Gastroesophageal sphincter (tissue), 3 donors: ENCODE results near the gene PRKG1.

ENCODE experiments used
- POLR2AphosphoS5 ChIP-seq: sonication (generic); formaldehyde crosslinking; IDR thresholded peaks from one replicate; pipeline ENCODE4 v1.6.1; 2017; ENCODE audit warnings: antibody characterized with exemption
- TF ChIP-seq, protein P1 (sequence below), 4 experiments: fragments of 200-600 bp in 2 of 4; fragments of 450-650 bp in 2 of 4; sonication (generic) in 1 of 4; IDR thresholded peaks; one replicate each; pipeline ENCODE4 v1.5.1; 2017 to 2019; ENCODE audit warnings: antibody characterized with exemption in 4 of 4, mild to moderate bottlenecking in 2 of 4, moderate library complexity in 2 of 4

- TF ChIP-seq, protein P1, sequence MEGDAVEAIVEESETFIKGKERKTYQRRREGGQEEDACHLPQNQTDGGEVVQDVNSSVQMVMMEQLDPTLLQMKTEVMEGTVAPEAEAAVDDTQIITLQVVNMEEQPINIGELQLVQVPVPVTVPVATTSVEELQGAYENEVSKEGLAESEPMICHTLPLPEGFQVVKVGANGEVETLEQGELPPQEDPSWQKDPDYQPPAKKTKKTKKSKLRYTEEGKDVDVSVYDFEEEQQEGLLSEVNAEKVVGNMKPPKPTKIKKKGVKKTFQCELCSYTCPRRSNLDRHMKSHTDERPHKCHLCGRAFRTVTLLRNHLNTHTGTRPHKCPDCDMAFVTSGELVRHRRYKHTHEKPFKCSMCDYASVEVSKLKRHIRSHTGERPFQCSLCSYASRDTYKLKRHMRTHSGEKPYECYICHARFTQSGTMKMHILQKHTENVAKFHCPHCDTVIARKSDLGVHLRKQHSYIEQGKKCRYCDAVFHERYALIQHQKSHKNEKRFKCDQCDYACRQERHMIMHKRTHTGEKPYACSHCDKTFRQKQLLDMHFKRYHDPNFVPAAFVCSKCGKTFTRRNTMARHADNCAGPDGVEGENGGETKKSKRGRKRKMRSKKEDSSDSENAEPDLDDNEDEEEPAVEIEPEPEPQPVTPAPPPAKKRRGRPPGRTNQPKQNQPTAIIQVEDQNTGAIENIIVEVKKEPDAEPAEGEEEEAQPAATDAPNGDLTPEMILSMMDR (IDR thresholded peaks at IDR 0.05), result no peak
- no peak for TF ChIP-seq POLR2AphosphoS5
Observed at GRCh38 chr10:51937308-51938140, 863.2 kb downstream of the PRKG1 start.
